ENCODE measurements around the gene PEA15.

Gene PEA15

GRCh38 chr1:160192234-160192633 lies 12.9 kb upstream of the PEA15 start:
- no peak for TF ChIP-seq ISL1 (CRISPR knock-in tag; IDR thresholded peaks at IDR 0.05)
- TF ChIP-seq ZC3H10 (CRISPR knock-in tag; IDR thresholded peaks at IDR 0.05): no peak
- TF ChIP-seq ZNF8 (CRISPR knock-in tag; IDR thresholded peaks at IDR 0.05): no peak
- TF ChIP-seq ARNTL (CRISPR knock-in tag; IDR thresholded peaks at IDR 0.05; ENCODE audit: borderline replicate concordance, low read depth): no peak
- TF ChIP-seq ZNF565 (CRISPR knock-in tag; conservative IDR thresholded peaks at IDR 0.05; ENCODE audit: low read depth): no peak
- TF ChIP-seq TOX (CRISPR knock-in tag; IDR thresholded peaks at IDR 0.05; ENCODE audit: borderline replicate concordance): no peak
- TF ChIP-seq TCF4 (CRISPR knock-in tag; IDR thresholded peaks at IDR 0.05; ENCODE audit: borderline replicate concordance): no peak
- ATAC-seq: no peak

GRCh38 chr1:160193091-160193819 lies 11.9 kb upstream of the PEA15 start:
- TF ChIP-seq ARNTL (CRISPR knock-in tag; IDR thresholded peaks at IDR 0.05; ENCODE audit: borderline replicate concordance, low read depth) (no peak), BACH2 (CRISPR knock-in tag; IDR thresholded peaks at IDR 0.05; ENCODE audit: borderline replicate concordance) (no peak), TOX (CRISPR knock-in tag; IDR thresholded peaks at IDR 0.05; ENCODE audit: borderline replicate concordance) (no peak), ZFP30 (CRISPR knock-in tag; IDR thresholded peaks at IDR 0.05) (no peak), TCF4 (CRISPR knock-in tag; IDR thresholded peaks at IDR 0.05; ENCODE audit: borderline replicate concordance) (no peak), ISL1 (CRISPR knock-in tag; IDR thresholded peaks at IDR 0.05) (no peak), OSR1 (CRISPR knock-in tag; IDR thresholded peaks at IDR 0.05) (no peak), ESRRG (CRISPR knock-in tag; IDR thresholded peaks at IDR 0.05) (no peak), ZC3H10 (CRISPR knock-in tag; IDR thresholded peaks at IDR 0.05) (no peak), TSHZ2 (CRISPR knock-in tag; IDR thresholded peaks at IDR 0.05) (no peak), ZNF565 (CRISPR knock-in tag; conservative IDR thresholded peaks at IDR 0.05; ENCODE audit: low read depth) (no peak), PATZ1 (CRISPR knock-in tag; IDR thresholded peaks at IDR 0.05; ENCODE audit: borderline replicate concordance) (no peak), RARB (CRISPR knock-in tag; IDR thresholded peaks at IDR 0.05) (no peak), ZNF70 (CRISPR knock-in tag; IDR thresholded peaks at IDR 0.05) (no peak), CREB5 (CRISPR knock-in tag; IDR thresholded peaks at IDR 0.05; ENCODE audit: low read depth) (no peak), SNAI2 (CRISPR knock-in tag; IDR thresholded peaks at IDR 0.05) (no peak), CSDC2 (CRISPR knock-in tag; IDR thresholded peaks at IDR 0.05) (no peak), CSRNP3 (CRISPR knock-in tag; IDR thresholded peaks at IDR 0.05) (no peak), ZNF8 (CRISPR knock-in tag; IDR thresholded peaks at IDR 0.05) (no peak), GLIS3 (CRISPR knock-in tag; IDR thresholded peaks at IDR 0.05) (no peak)
- ATAC-seq: peak; percentile 92

- no peak for ATAC-seq
- TF ChIP-seq SNAI2 (CRISPR knock-in tag; IDR thresholded peaks at IDR 0.05): no peak
- TF ChIP-seq ESRRG (CRISPR knock-in tag; IDR thresholded peaks at IDR 0.05): no peak
- TF ChIP-seq CREB5 (CRISPR knock-in tag; IDR thresholded peaks at IDR 0.05; ENCODE audit: low read depth): no peak
- no peak for TF ChIP-seq ZFP3 (CRISPR knock-in tag; IDR thresholded peaks at IDR 0.05)
- no peak for TF ChIP-seq ZNF70 (CRISPR knock-in tag; IDR thresholded peaks at IDR 0.05)
- no peak for TF ChIP-seq BACH2 (CRISPR knock-in tag; IDR thresholded peaks at IDR 0.05; ENCODE audit: borderline replicate concordance)
- TF ChIP-seq TCF4 (CRISPR knock-in tag; IDR thresholded peaks at IDR 0.05; ENCODE audit: borderline replicate concordance): no peak
- TF ChIP-seq ZNF565 (CRISPR knock-in tag; conservative IDR thresholded peaks at IDR 0.05; ENCODE audit: low read depth): no peak
Measured at GRCh38 chr1:160193832-160194736, 11.1 kb upstream of the PEA15 start.
